Measurements from ENCODE around the gene EOLA1.
"Not testable (repeated sequence)": the region's sequence is repeated elsewhere in the genome, so short reads cannot be mapped to it uniquely, and the experiment has no call there.

Gene EOLA1

GRCh38 chrX:149515954-149516602, 24.7 kb upstream of the EOLA1 start:
- H3K9me3 ChIP-seq (ENCODE audit: severe bottlenecking) = no peaks in the 10 kb centered on the region
- peaks cover 6% of the 10 kb centered on the region for H3K4me1 ChIP-seq (ENCODE audit: insufficient read depth, poor library complexity, severe bottlenecking)
- no peak for ATAC-seq (ENCODE audit: low read depth)
- H3K36me3 ChIP-seq (ENCODE audit: low read depth) = no peaks in the 10 kb centered on the region
- no peak overlapping the region for H3K4me3 ChIP-seq (ENCODE audit: severe bottlenecking)
- no peaks in the 10 kb centered on the region for H3K27me3 ChIP-seq (ENCODE audit: insufficient read depth, poor library complexity, severe bottlenecking)
- no peak for TF ChIP-seq CTCF (IDR thresholded peaks at IDR 0.05; ENCODE audit: poor library complexity, severe bottlenecking)
- no peak overlapping the region for H3K27ac ChIP-seq (ENCODE audit: poor library complexity, severe bottlenecking)
- DNase-seq (ENCODE audit: low spot score) = no peak

- no peak for ATAC-seq (ENCODE audit: low read depth)
- H3K27me3 ChIP-seq (ENCODE audit: insufficient read depth, poor library complexity, severe bottlenecking) = no peaks in the 10 kb centered on the region
- no peak overlapping the region for H3K27ac ChIP-seq (ENCODE audit: poor library complexity, severe bottlenecking)
- TF ChIP-seq CTCF (IDR thresholded peaks at IDR 0.05; ENCODE audit: poor library complexity, severe bottlenecking) = no peak
- no peak for DNase-seq (ENCODE audit: low spot score)
- no peaks in the 10 kb centered on the region for H3K36me3 ChIP-seq (ENCODE audit: low read depth)
- no peaks in the 10 kb centered on the region for H3K9me3 ChIP-seq (ENCODE audit: severe bottlenecking)
- H3K4me3 ChIP-seq (ENCODE audit: severe bottlenecking) = no peak overlapping the region
- H3K4me1 ChIP-seq (ENCODE audit: insufficient read depth, poor library complexity, severe bottlenecking) = peaks cover under 1% of the 10 kb centered on the region
These were observed 24.2 kb upstream of the EOLA1 start for GRCh38 chrX:149516604-149517003.

- H3K4me3 ChIP-seq (ENCODE audit: severe bottlenecking) = no peak overlapping the region
- H3K27me3 ChIP-seq (ENCODE audit: insufficient read depth, poor library complexity, severe bottlenecking) = no peaks in the 10 kb centered on the region
- DNase-seq (ENCODE audit: low spot score) = no peak
- ATAC-seq (ENCODE audit: low read depth) = no peak
- H3K9me3 ChIP-seq (ENCODE audit: severe bottlenecking) = no peaks in the 10 kb centered on the region
- H3K4me1 ChIP-seq (ENCODE audit: insufficient read depth, poor library complexity, severe bottlenecking) = no peaks in the 10 kb centered on the region
- TF ChIP-seq CTCF (IDR thresholded peaks at IDR 0.05; ENCODE audit: poor library complexity, severe bottlenecking) = no peak
- H3K36me3 ChIP-seq (ENCODE audit: low read depth) = no peaks in the 10 kb centered on the region
- no peak overlapping the region for H3K27ac ChIP-seq (ENCODE audit: poor library complexity, severe bottlenecking)
These were observed 23.5 kb upstream of the EOLA1 start for GRCh38 chrX:149517308-149517707.

GRCh38 chrX:149518236-149518635, 22.6 kb upstream of the EOLA1 start:
- ATAC-seq (ENCODE audit: low read depth) (no peak), DNase-seq (ENCODE audit: low spot score) (no peak)
- Histone ChIP-seq H3K36me3 (ENCODE audit: low read depth) (no peaks in the 10 kb centered on the region), H3K9me3 (ENCODE audit: severe bottlenecking) (no peaks in the 10 kb centered on the region), H3K27ac (ENCODE audit: poor library complexity, severe bottlenecking) (no peak overlapping the region), H3K4me3 (ENCODE audit: severe bottlenecking) (no peak overlapping the region), H3K27me3 (ENCODE audit: insufficient read depth, poor library complexity, severe bottlenecking) (no peaks in the 10 kb centered on the region), H3K4me1 (ENCODE audit: insufficient read depth, poor library complexity, severe bottlenecking) (no peaks in the 10 kb centered on the region)
- TF ChIP-seq CTCF (IDR thresholded peaks at IDR 0.05; ENCODE audit: poor library complexity, severe bottlenecking) = no peak

GRCh38 chrX:149520636-149521277, 20.1 kb upstream of the EOLA1 start:
- not testable (repeated sequence) for H3K4me1 ChIP-seq (ENCODE audit: insufficient read depth, poor library complexity, severe bottlenecking); H3K27me3 ChIP-seq (ENCODE audit: insufficient read depth, poor library complexity, severe bottlenecking); H3K4me3 ChIP-seq (ENCODE audit: severe bottlenecking); ATAC-seq (ENCODE audit: low read depth); H3K36me3 ChIP-seq (ENCODE audit: low read depth); DNase-seq (ENCODE audit: low spot score); H3K9me3 ChIP-seq (ENCODE audit: severe bottlenecking); H3K27ac ChIP-seq (ENCODE audit: poor library complexity, severe bottlenecking)
